ENCODE data around the gene SDK1. TPM values are rescaled to one million over a fixed set of nuclear protein-coding genes. Genes with fewer than 3 reads are reported as not detected.

Gene SDK1
- total and polyA plus RNA-seq, 2 of the 8 experiments (the other 6 are each of a cell fraction or from before 2014, with no cell fraction given): 3.3 to 7.2 TPM

DNA sequence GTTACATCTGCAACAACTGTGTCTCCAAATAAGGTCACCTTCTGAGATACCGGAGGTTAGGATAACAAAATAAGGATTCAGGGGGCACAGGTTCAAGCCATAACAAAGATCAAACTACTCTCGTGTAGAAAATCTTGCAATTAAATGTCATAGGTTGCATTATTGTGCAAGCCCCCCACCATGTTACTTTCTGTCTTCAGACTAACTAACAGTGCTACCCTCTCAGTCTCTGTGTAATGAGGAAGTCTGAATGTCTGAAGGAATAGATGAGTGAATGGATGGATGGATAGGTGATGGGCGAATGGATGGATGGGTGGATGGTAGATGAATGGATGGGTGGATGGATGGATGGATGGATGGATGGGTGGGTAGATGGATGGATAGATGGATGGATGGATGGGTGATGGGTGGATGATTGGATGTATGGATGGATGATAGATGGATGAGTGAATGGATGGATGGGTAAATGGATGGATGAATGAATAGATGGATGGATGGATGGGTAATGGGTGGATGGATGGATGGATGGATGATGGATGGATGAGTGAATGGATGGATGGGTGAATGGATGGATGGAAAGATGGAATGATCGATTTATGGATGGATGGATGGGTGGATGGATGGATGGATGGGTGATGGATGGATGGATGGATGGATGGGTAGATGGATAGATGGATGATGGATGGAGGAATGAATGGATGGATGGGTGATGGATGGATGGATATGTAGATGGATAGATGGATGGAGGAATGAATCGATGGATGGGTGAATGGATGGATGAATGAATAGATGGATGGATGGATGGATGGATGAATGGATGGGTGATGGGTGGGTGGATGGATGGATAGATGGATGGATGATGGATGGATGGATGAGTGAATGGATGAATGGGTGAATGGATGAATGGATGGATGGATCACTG, 823.8 kb downstream of the SDK1 start:
- ChIA-PET POLR2A (ENCODE audit: partially characterized antibody) (no interaction called here), CTCF (ENCODE audit: partially characterized antibody) (interaction anchor here (2.4 kb wide), 1 partner anchor 21 kb away, joined by 7 read pairs; no protein-coding TSS in a partner anchor)
- Histone ChIP-seq H3K18ac (ENCODE audit: extremely low read depth, low read length) (no peak overlapping the region), H2BK15ac (ENCODE audit: low read length) (no peak overlapping the region), H2AFZ (ENCODE audit: low read length) (no peak overlapping the region), H3K56ac (replicated peaks; ENCODE audit: insufficient read length, low read depth, low read length) (peak overlapping the region; percentile 24), H3K4ac (replicated peaks; ENCODE audit: insufficient read length, low read depth, low read length) (no peak overlapping the region), H3K9ac (replicated peaks in 1 of 4; ENCODE audit: extremely low read depth in 1 of 4, low read depth in 3 of 4, low read length in 3 of 4) (no peak overlapping the region), H3K23me2 (ENCODE audit: low read depth, low read length) (peaks cover 9% of the 10 kb centered on the region; the same call in 1 of the 2 replicates), H3K79me1 (ENCODE audit: low read depth, low read length) (no peaks in the 10 kb centered on the region), H3K9me3 (ENCODE audit: insufficient read depth in 2 of 2, low read depth in 1 of 2, low read length in 1 of 2) (peaks cover 0 to 4% of the 10 kb centered on the region in 2 experiments; a peak in 1 of 4 replicates), H2BK12ac (ENCODE audit: low read depth, low read length) (no peak overlapping the region), H3K4me3 (ENCODE audit: extremely low read depth in 1 of 4, insufficient read depth in 2 of 4, low read depth in 3 of 4, low read length in 4 of 4) (no peak overlapping the region), H3K23ac (ENCODE audit: insufficient read length) (no peak overlapping the region), H3K79me2 (ENCODE audit: control insufficient read depth in 1 of 2, insufficient read depth in 2 of 2, low read length in 2 of 2) (no peaks in the 10 kb centered on the region), H3K36me3 (ENCODE audit: control insufficient read depth in 2 of 4, insufficient read depth in 4 of 4, low read length in 3 of 4) (no peaks in the 10 kb centered on the region), H4K20me1 (replicated peaks in 1 of 2; ENCODE audit: control insufficient read depth in 1 of 2, insufficient read depth in 2 of 2, low read length in 2 of 2) (peaks cover 0 to 1% of the 10 kb centered on the region in 2 experiments), H2BK20ac (ENCODE audit: low read length) (no peak overlapping the region), H3K14ac (ENCODE audit: insufficient read length) (no peak overlapping the region), H3K4me1 (replicated peaks in 1 of 4; ENCODE audit: control insufficient read depth in 3 of 4, insufficient read depth in 4 of 4, low read length in 3 of 4) (peaks cover 0 to 2% (median 0%) of the 10 kb centered on the region in 4 experiments; a peak in 1 of 7 replicates), H2AK5ac (ENCODE audit: low read depth, low read length) (no peak overlapping the region), H2BK5ac (ENCODE audit: low read depth, low read length) (no peak overlapping the region), H3K27ac (ENCODE audit: low read depth, low read length) (no peak overlapping the region), H4K5ac (ENCODE audit: insufficient read length, low read depth, low read length) (no peak overlapping the region), H4K8ac (ENCODE audit: extremely low read depth, insufficient read depth, low read length) (no peak overlapping the region), H2BK120ac (replicated peaks; ENCODE audit: low read depth, low read length) (no peak overlapping the region), H3K4me2 (ENCODE audit: insufficient read depth in 1 of 2, low read depth in 2 of 2, low read length in 2 of 2) (no peak overlapping the region), H3K27me3 (replicated peaks in 1 of 4; ENCODE audit: control insufficient read depth in 3 of 4, extremely low read depth in 1 of 4, insufficient read depth in 3 of 4, low read length in 3 of 4) (no peaks in the 10 kb centered on the region), H4K91ac (replicated peaks; ENCODE audit: insufficient read length, low read length) (no peak overlapping the region)
- DNase-seq (ENCODE audit: low read depth in 1 of 2, low spot score in 2 of 2) (no peak), FAIRE-seq (no peak)
- TF ChIP-seq TEAD4 (IDR thresholded peaks at IDR 0.05; ENCODE audit: low read depth, low read length): no peak
- no peak for TF ChIP-seq RBBP5 (IDR thresholded peaks at IDR 0.05; ENCODE audit: borderline replicate concordance, low read depth, low read length)
- TF ChIP-seq HDAC6 (IDR thresholded peaks at IDR 0.05; ENCODE audit: low read depth, low read length): no peak
- TF ChIP-seq, protein P1, sequence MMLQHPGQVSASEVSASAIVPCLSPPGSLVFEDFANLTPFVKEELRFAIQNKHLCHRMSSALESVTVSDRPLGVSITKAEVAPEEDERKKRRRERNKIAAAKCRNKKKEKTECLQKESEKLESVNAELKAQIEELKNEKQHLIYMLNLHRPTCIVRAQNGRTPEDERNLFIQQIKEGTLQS (IDR thresholded peaks at IDR 0.05; ENCODE audit: insufficient read depth, low read depth, low read length): no peak
- TF ChIP-seq TAF1 (IDR thresholded peaks at IDR 0.05; ENCODE audit: low read depth, low read length): no peak
- WGBS, 2 experiments (ENCODE audit: extremely low coverage in 1 of 2, insufficient coverage in 1 of 2, insufficient read length in 1 of 2, insufficient replicate concordance in 2 of 2, low coverage in 1 of 2, low lambda C conversion rate in 2 of 2, missing lambda C conversion rate in 1 of 2): 86 to 96% methylated on average over 2 to 5 of the region's 5 CpGs
